Neural progenitor cell (in vitro differentiated cells): ENCODE data around the gene CCSER1. TPM values are rescaled to one million over a fixed set of nuclear protein-coding genes. Genes with fewer than 3 reads are reported as not detected.
A peak's percentile ranks its signal among the peaks of the same experiment; 100 is the strongest.

Experiments used
- DNase-seq: peaks from one replicate; pipeline ENCODE4 v3.0.0-alpha.2; 2016; ENCODE audit warnings: low spot score
- H2AFZ ChIP-seq: fragments of 200-600 bp; sonication (generic); replicated peaks from 2 replicates; pipeline ENCODE4 v1.6.1; 2016; ENCODE audit warnings: antibody characterized with exemption
- H3F3A ChIP-seq: fragments of 200-600 bp; sonication (generic); 2 replicates; pipeline ENCODE4 v1.6.1; 2016; ENCODE audit warnings: antibody characterized with exemption, low read depth
- H3K27ac ChIP-seq: fragments of 200-600 bp; sonication (generic); 2 replicates; pipeline ENCODE4 v1.5.1; 2016; ENCODE audit warnings: mild to moderate bottlenecking
- H3K27me3 ChIP-seq: fragments of 200-600 bp; sonication (generic); 2 replicates; pipeline ENCODE4 v1.6.1; 2016; ENCODE audit warnings: mild to moderate bottlenecking, moderate library complexity
- H3K36me3 ChIP-seq: fragments of 200-600 bp; sonication (generic); 2 replicates; pipeline ENCODE4 v1.5.1; 2016
- H3K4me1 ChIP-seq: fragments of 200-600 bp; sonication (generic); 2 replicates; pipeline ENCODE4 v1.6.1; 2016; ENCODE audit warnings: mixed run types
- H3K4me2 ChIP-seq: fragments of 200-600 bp; sonication (generic); 2 replicates; pipeline ENCODE4 v1.6.1; 2016
- H3K4me3 ChIP-seq: fragments of 200-600 bp; sonication (generic); 2 replicates; pipeline ENCODE4 v1.5.1; 2016
- H3K79me2 ChIP-seq: fragments of 200-600 bp; sonication (generic); 2 replicates; pipeline ENCODE4 v1.6.1; 2016; ENCODE audit warnings: low read depth
- H3K9ac ChIP-seq: fragments of 200-600 bp; sonication (generic); 2 replicates; pipeline ENCODE4 v1.6.1; 2016
- H3K9me3 ChIP-seq: fragments of 200-600 bp; sonication (generic); 2 replicates; pipeline ENCODE4 v1.5.1; 2016; ENCODE audit warnings: low read depth
- H4K20me1 ChIP-seq: fragments of 200-600 bp; sonication (generic); 2 replicates; pipeline ENCODE4 v1.6.1; 2016; ENCODE audit warnings: low read depth
- H3K27ac Mint-ChIP-seq: 3 replicates; pipeline ENCODE4 v1.8.0; 2021; ENCODE audit warnings: mixed read lengths
- H3K27me3 Mint-ChIP-seq: 2 replicates; pipeline ENCODE4 v1.8.0; 2022; ENCODE audit warnings: low read depth, mild to moderate bottlenecking, inconsistent platforms, moderate library complexity, mixed read lengths; ENCODE audit not compliant: insufficient read depth
- H3K36me3 Mint-ChIP-seq: 3 replicates; pipeline ENCODE4 v1.8.0; 2021; ENCODE audit warnings: mixed read lengths
- H3K4me1 Mint-ChIP-seq: 3 replicates; pipeline ENCODE4 v1.8.0; 2021; ENCODE audit warnings: mixed read lengths
- H3K4me3 Mint-ChIP-seq: 3 replicates; pipeline ENCODE4 v1.8.0; 2021; ENCODE audit warnings: mild to moderate bottlenecking, moderate library complexity, mixed read lengths
- H3K9me3 Mint-ChIP-seq: 3 replicates; pipeline ENCODE4 v1.8.0; 2020; ENCODE audit warnings: mixed read lengths
- CTCF ChIP-seq: fragments of 200-600 bp; sonication (generic); IDR thresholded peaks from 2 replicates; pipeline ENCODE4 v1.5.1; 2017; ENCODE audit warnings: antibody characterized with exemption, mild to moderate bottlenecking
- EZH2 ChIP-seq: fragments of 200-600 bp; sonication (generic); IDR thresholded peaks from 2 replicates; pipeline ENCODE4 v1.6.1; 2017; ENCODE audit warnings: antibody characterized with exemption, mild to moderate bottlenecking, moderate library complexity
- EZH2phosphoT487 ChIP-seq: fragments of 200-600 bp; sonication (generic); IDR thresholded peaks from 2 replicates; pipeline ENCODE4 v1.6.1; 2017; ENCODE audit warnings: antibody characterized with exemption
- total RNA-seq: library from RNA; depleted of rRNA; stranded (reverse); fragments of >200 nt; gene quantifications from 2 replicates; pipeline ENCODE4 v1.2.3, GENCODE V29; 2015; ENCODE audit warnings: low replicate concordance

Gene CCSER1
- total RNA-seq, 1 donor from 2014 or later = 0.77 TPM

DNA sequence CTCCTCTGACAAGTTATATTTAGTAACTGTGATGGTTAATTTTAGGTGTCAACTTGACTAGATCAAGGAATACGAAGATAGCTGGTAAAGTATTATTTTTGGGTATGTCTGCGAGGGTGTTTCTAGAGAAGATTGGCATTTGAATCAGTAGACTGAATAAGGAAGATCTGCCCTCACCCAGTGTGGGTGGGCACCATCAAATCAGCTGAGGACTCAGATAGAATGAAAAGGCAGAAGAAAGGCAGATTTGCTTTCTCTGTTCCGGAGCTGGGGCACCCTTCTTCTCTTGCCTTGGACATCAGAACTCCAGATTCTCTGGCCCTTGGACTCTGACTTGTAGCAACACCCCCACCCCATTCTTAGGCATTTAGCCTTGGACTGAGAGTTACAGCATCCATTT lies 981.6 kb downstream of the CCSER1 start:
- Histone ChIP-seq H3K4me1 (no peaks in the 10 kb centered on the region), H3K36me3 (no peaks in the 10 kb centered on the region), H3K9me3 (no peaks in the 10 kb centered on the region), H3K27ac (no peak overlapping the region), H3K9ac (no peak overlapping the region), H3K27me3 (no peaks in the 10 kb centered on the region), H2AFZ (no peak overlapping the region), H3F3A (no peaks in the 10 kb centered on the region), H3K79me2 (no peaks in the 10 kb centered on the region), H3K4me2 (no peak overlapping the region), H3K4me3 (no peak overlapping the region), H4K20me1 (no peaks in the 10 kb centered on the region)
- no peak for DNase-seq
- H3K27ac Mint-ChIP-seq = no peak overlapping the region
- H3K4me1 Mint-ChIP-seq = no peaks in the 10 kb centered on the region
- H3K27me3 Mint-ChIP-seq = no peaks in the 10 kb centered on the region
- peaks cover 14% of the 10 kb centered on the region for H3K9me3 Mint-ChIP-seq
- H3K4me3 Mint-ChIP-seq = no peak overlapping the region
- TF ChIP-seq CTCF (no peak), EZH2 (no peak), EZH2phosphoT487 (no peak)
- no peaks in the 10 kb centered on the region for H3K36me3 Mint-ChIP-seq

GRCh38 chr4:91111556-91111955 lies 984.4 kb downstream of the CCSER1 start:
- no peaks in the 10 kb centered on the region for H4K20me1 ChIP-seq
- H3K4me1 ChIP-seq = no peaks in the 10 kb centered on the region
- H3K36me3 ChIP-seq = no peaks in the 10 kb centered on the region
- no peak overlapping the region for H3K27ac Mint-ChIP-seq
- no peak overlapping the region for H3K4me2 ChIP-seq
- no peaks in the 10 kb centered on the region for H3K27me3 ChIP-seq
- no peaks in the 10 kb centered on the region for H3F3A ChIP-seq
- TF ChIP-seq CTCF = no peak
- no peak for TF ChIP-seq EZH2phosphoT487
- no peak for TF ChIP-seq EZH2
- H3K4me3 ChIP-seq = no peak overlapping the region
- H3K4me1 Mint-ChIP-seq = no peaks in the 10 kb centered on the region
- H3K36me3 Mint-ChIP-seq = no peaks in the 10 kb centered on the region
- H3K9me3 Mint-ChIP-seq = no peaks in the 10 kb centered on the region
- H2AFZ ChIP-seq = no peak overlapping the region
- H3K9me3 ChIP-seq = no peaks in the 10 kb centered on the region
- H3K27me3 Mint-ChIP-seq = no peaks in the 10 kb centered on the region
- H3K27ac ChIP-seq = no peak overlapping the region
- H3K4me3 Mint-ChIP-seq = no peak overlapping the region
- DNase-seq = no peak
- no peaks in the 10 kb centered on the region for H3K79me2 ChIP-seq
- no peak overlapping the region for H3K9ac ChIP-seq

DNA sequence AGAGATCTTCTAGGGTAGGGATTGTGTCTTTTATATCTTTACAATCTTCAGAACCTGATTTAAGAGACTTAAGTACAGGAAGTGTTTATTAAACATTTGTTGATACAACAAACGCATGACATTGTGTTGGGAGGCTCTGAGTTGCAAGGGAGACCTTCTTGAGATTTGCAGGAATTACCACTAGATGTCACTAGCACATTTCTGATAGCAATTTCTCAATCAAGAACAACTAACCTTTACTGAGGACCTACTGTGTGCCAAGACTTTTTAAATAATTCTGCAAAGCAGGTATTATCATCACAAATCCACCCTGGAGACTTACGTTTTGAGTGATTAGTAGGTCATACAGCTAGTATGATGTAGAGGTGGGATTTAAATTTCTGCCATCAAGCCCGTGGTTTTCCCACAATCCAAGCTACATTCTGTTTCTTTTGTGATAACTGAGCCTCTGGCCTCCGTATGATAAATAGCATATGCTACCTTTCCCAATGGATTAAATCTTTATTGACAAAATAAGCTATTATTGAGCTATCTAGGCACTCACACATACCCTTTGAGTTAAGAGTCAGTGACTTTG lies 986.0 kb downstream of the CCSER1 start:
- Histone ChIP-seq H3K4me2 (no peak overlapping the region), H3K9ac (no peak overlapping the region), H3K27me3 (no peaks in the 10 kb centered on the region), H3K36me3 (no peaks in the 10 kb centered on the region), H2AFZ (no peak overlapping the region), H3F3A (no peaks in the 10 kb centered on the region), H3K27ac (no peak overlapping the region), H3K79me2 (no peaks in the 10 kb centered on the region), H3K9me3 (no peaks in the 10 kb centered on the region), H4K20me1 (no peaks in the 10 kb centered on the region), H3K4me1 (no peaks in the 10 kb centered on the region), H3K4me3 (no peak overlapping the region)
- Mint-ChIP-seq H3K36me3 (no peaks in the 10 kb centered on the region), H3K27ac (no peak overlapping the region), H3K4me3 (no peak overlapping the region), H3K9me3 (no peaks in the 10 kb centered on the region), H3K27me3 (no peaks in the 10 kb centered on the region), H3K4me1 (no peaks in the 10 kb centered on the region)
- DNase-seq = peak; percentile 49
- no peak for TF ChIP-seq EZH2
- TF ChIP-seq CTCF = peak; percentile 85
- no peak for TF ChIP-seq EZH2phosphoT487
